HEK293 (cell line): ENCODE results near the gene SLC39A13.

Source experiments
- CTCF ChIA-PET: fragments of 350-600 bp; formaldehyde crosslinking; extraction: SDS; loops from one replicate; lab custom pipeline; 2021; ENCODE audit warnings: antibody characterized with exemption; lab: Yijun Ruan, JAX
- POLR2A ChIA-PET: fragments of 300-600 bp; formaldehyde crosslinking; extraction: SDS; loops from one replicate; lab custom pipeline; 2020; ENCODE audit warnings: antibody characterized with exemption, inconsistent platforms; lab: Yijun Ruan, JAX
- H3K27ac ChIP-seq: fragments of 200-500 bp; sonication (Bioruptor generic); 2 replicates; pipeline ENCODE4 v1.5.1; 2014; ENCODE audit warnings: low read depth, low read length, control low read depth, inconsistent platforms; ENCODE audit errors: extremely low read depth
- H3K36me3 ChIP-seq, 2 experiments: fragments of 200-500 bp in 1 of 2; sonication (Bioruptor generic) in 1 of 2; 1 replicate in 1 of 2; 2 replicates in 1 of 2; pipeline ENCODE4 v1.5.1; 2014 to 2017; ENCODE audit warnings: inconsistent platforms in 2 of 2, low read length in 2 of 2; ENCODE audit not compliant: control insufficient read depth in 2 of 2, insufficient read depth in 1 of 2
- H3K4me1 ChIP-seq: fragments of 200-500 bp; sonication (Bioruptor generic); 2 replicates; pipeline ENCODE4 v1.5.1; 2014; ENCODE audit warnings: mild to moderate bottlenecking, low read length, inconsistent platforms; ENCODE audit not compliant: control insufficient read depth, insufficient read depth
- H3K4me3 ChIP-seq: 2 replicates; pipeline ENCODE4 v1.5.1; 2011; ENCODE audit warnings: low read depth, mild to moderate bottlenecking, control low read depth, low read length, moderate library complexity
- H3K9me3 ChIP-seq: fragments of 200-500 bp; sonication (Bioruptor generic); 2 replicates; pipeline ENCODE4 v1.5.1; 2014; ENCODE audit warnings: low read depth, low read length, inconsistent platforms; ENCODE audit not compliant: control insufficient read depth, insufficient read depth
- GFI1B ChIP-seq: fragments of 450-650 bp; formaldehyde crosslinking; IDR thresholded peaks from 2 replicates; pipeline ENCODE4 v1.5.1; 2016; ENCODE audit warnings: missing biosample characterization, missing genetic modification characterization
- GLIS1 ChIP-seq: fragments of 450-650 bp; formaldehyde crosslinking; IDR thresholded peaks from 2 replicates; pipeline ENCODE4 v1.5.1; 2016; ENCODE audit warnings: missing biosample characterization, missing genetic modification characterization
- GLIS2 ChIP-seq: fragments of 450-650 bp; formaldehyde crosslinking; IDR thresholded peaks from 2 replicates; pipeline ENCODE4 v1.5.1; 2016; ENCODE audit warnings: missing biosample characterization, missing genetic modification characterization
- MZF1 ChIP-seq: fragments of 450-650 bp; formaldehyde crosslinking; IDR thresholded peaks from 2 replicates; pipeline ENCODE4 v1.5.1; 2017; ENCODE audit warnings: missing biosample characterization, missing genetic modification characterization, borderline replicate concordance
- PRDM4 ChIP-seq: fragments of 450-650 bp; formaldehyde crosslinking; IDR thresholded peaks from 2 replicates; pipeline ENCODE4 v1.5.1; 2017; ENCODE audit warnings: missing biosample characterization, missing genetic modification characterization
- SP2 ChIP-seq: fragments of 450-650 bp; formaldehyde crosslinking; IDR thresholded peaks from 2 replicates; pipeline ENCODE4 v1.5.1; 2016; ENCODE audit warnings: missing biosample characterization, missing genetic modification characterization
- ZBTB1 ChIP-seq: fragments of 450-650 bp; formaldehyde crosslinking; IDR thresholded peaks from 2 replicates; pipeline ENCODE4 v1.5.1; 2016; ENCODE audit warnings: missing biosample characterization, missing genetic modification characterization
- ZFP41 ChIP-seq: fragments of 450-650 bp; formaldehyde crosslinking; IDR thresholded peaks from 2 replicates; pipeline ENCODE4 v1.5.1; 2016; ENCODE audit warnings: missing biosample characterization, missing genetic modification characterization, borderline replicate concordance
- ZNF10 ChIP-seq: fragments of 450-650 bp; formaldehyde crosslinking; IDR thresholded peaks from 2 replicates; pipeline ENCODE4 v1.5.1; 2017; ENCODE audit warnings: missing biosample characterization, missing genetic modification characterization
- ZNF132 ChIP-seq: fragments of 450-650 bp; formaldehyde crosslinking; IDR thresholded peaks from 2 replicates; pipeline ENCODE4 v1.5.1; 2017; ENCODE audit warnings: missing biosample characterization, missing genetic modification characterization, borderline replicate concordance
- ZNF133 ChIP-seq: fragments of 450-650 bp; formaldehyde crosslinking; IDR thresholded peaks from 2 replicates; pipeline ENCODE4 v1.5.1; 2016; ENCODE audit warnings: missing biosample characterization, missing genetic modification characterization
- ZNF354C ChIP-seq: fragments of 450-650 bp; formaldehyde crosslinking; IDR thresholded peaks from 2 replicates; pipeline ENCODE4 v1.5.1; 2016; ENCODE audit warnings: missing biosample characterization, missing genetic modification characterization, low read depth, borderline replicate concordance
- ZNF558 ChIP-seq: fragments of 450-650 bp; formaldehyde crosslinking; IDR thresholded peaks from 2 replicates; pipeline ENCODE4 v1.5.1; 2016; ENCODE audit warnings: missing biosample characterization, missing genetic modification characterization
- ZNF843 ChIP-seq: fragments of 450-650 bp; formaldehyde crosslinking; IDR thresholded peaks from 2 replicates; pipeline ENCODE4 v1.5.1; 2016; ENCODE audit warnings: missing biosample characterization, missing genetic modification characterization
- ZSCAN23 ChIP-seq: fragments of 450-650 bp; formaldehyde crosslinking; IDR thresholded peaks from 2 replicates; pipeline ENCODE4 v1.5.1; 2016; ENCODE audit warnings: missing biosample characterization, missing genetic modification characterization

SLC39A13 gene

GRCh38 chr11:47394322-47395222, 13.8 kb upstream of the SLC39A13 start (continued):
- no peak for TF ChIP-seq PRDM4
- TF ChIP-seq ZSCAN23, result no peak
- TF ChIP-seq ZNF10 (tag by site-specific recombination), result no peak
- TF ChIP-seq MZF1 (tag by site-specific recombination), result no peak
- no peak for TF ChIP-seq SP2
- TF ChIP-seq ZNF354C, result no peak
- no peak for TF ChIP-seq ZFP41 (tag by site-specific recombination)
- TF ChIP-seq, all 188 proteins: peak for 0

GRCh38 chr11:47395223-47396048, 13.0 kb upstream of the SLC39A13 start:
- Histone ChIP-seq H3K4me1 (no peaks in the 10 kb centered on the region), H3K36me3 (no peaks in the 10 kb centered on the region), H3K9me3 (no peaks in the 10 kb centered on the region), H3K27ac (no peak overlapping the region), H3K4me3 (no peak overlapping the region)
- ChIA-PET POLR2A (no interaction called here), CTCF (no interaction called here)
- TF ChIP-seq GLIS2 (tag by site-specific recombination), result 0 out of 2 replicates have a peak, but pooled peaks have one; percentile 9
- TF ChIP-seq ZBTB1 (tag by site-specific recombination), result no peak

- Histone ChIP-seq H3K4me3 (no peak overlapping the region), H3K36me3 (no peaks in the 10 kb centered on the region), H3K4me1 (no peaks in the 10 kb centered on the region; the same call in 1 of the 2 replicates), H3K9me3 (no peaks in the 10 kb centered on the region), H3K27ac (no peak overlapping the region)
- no peak for TF ChIP-seq ZNF558
- no peak for TF ChIP-seq ZNF133 (tag by site-specific recombination)
- TF ChIP-seq GFI1B, result no peak
- no peak for TF ChIP-seq ZNF132
- ChIA-PET CTCF (no interaction called here), POLR2A (no interaction called here)
Measured at GRCh38 chr11:47396049-47396320, 12.4 kb upstream of the SLC39A13 start.

GRCh38 chr11:47398011-47398410, 10.4 kb upstream of the SLC39A13 start:
- Histone ChIP-seq H3K9me3 (no peaks in the 10 kb centered on the region), H3K4me1 (no peaks in the 10 kb centered on the region; the same call in 1 of the 2 replicates), H3K27ac (no peak overlapping the region), H3K4me3 (no peak overlapping the region), H3K36me3 (no peaks in the 10 kb centered on the region)
- POLR2A ChIA-PET, result no interaction called here
- TF ChIP-seq GLIS1, result peak; percentile 88
- no peak for TF ChIP-seq ZNF843 (tag by site-specific recombination)
- CTCF ChIA-PET, result interaction anchor here (0.7 to 4.9 kb wide), 3 partner anchors 13 to 25 kb away, joined by 3 to 32 read pairs (median 4); no protein-coding TSS in a partner anchor
